ENCODE data around the gene APCDD1L. TPM values are rescaled to one million over a fixed set of nuclear protein-coding genes. Genes with fewer than 3 reads are reported as not detected.

Gene APCDD1L
- total and polyA plus RNA-seq, 2 donors: 0.05 TPM

- WGBS: 84% methylated on average over 5 of the region's 5 CpGs
- no peak for DNase-seq (ENCODE audit: low read depth in 6 of 9, low spot score in 9 of 9)
- Histone ChIP-seq H3K27ac (ENCODE audit: low read depth in 1 of 2, low read length in 1 of 2) (no peak overlapping the region), H3K27me3 (ENCODE audit: control insufficient read depth in 2 of 2, insufficient read depth in 1 of 2, low read length in 1 of 2) (peaks cover 0 to 23% of the 10 kb centered on the region in 2 donors), H3K4me1 (ENCODE audit: control insufficient read depth in 2 of 2, insufficient read depth in 2 of 2, low read length in 2 of 2) (no peaks in the 10 kb centered on the region), H3K36me3 (ENCODE audit: control insufficient read depth in 2 of 2, insufficient read depth in 2 of 2, low read length in 1 of 2) (no peaks in the 10 kb centered on the region), H3K9me3 (ENCODE audit: control insufficient read depth in 2 of 2, insufficient read depth in 1 of 2, low read length in 1 of 2) (peaks cover 0 to 8% of the 10 kb centered on the region in 2 donors), H3K4me3 (ENCODE audit: low read length in 2 of 2) (no peak overlapping the region)
These were observed 32.1 kb downstream of the APCDD1L start for GRCh38 chr20:58483051-58483450.

DNA sequence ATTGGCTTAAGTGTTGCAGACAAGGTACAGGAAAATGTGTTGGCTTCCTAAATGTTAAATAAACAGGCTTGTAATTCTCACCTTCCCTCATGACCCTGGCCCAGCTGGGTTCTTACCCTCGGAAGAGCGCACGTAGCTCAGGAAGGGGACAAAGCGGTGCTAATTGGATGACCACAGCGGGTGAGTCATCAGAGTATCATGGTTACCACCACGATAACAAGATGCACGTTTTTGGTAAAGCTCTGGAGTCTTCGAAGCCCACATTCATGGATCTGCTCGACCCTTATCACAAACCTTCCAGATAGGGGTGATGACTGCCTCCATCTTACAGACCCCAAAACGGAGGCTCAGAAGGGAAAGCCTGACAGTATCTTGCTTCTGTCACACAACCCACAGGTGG, 32.8 kb downstream of the APCDD1L start:
- H3K9me3 ChIP-seq (ENCODE audit: control insufficient read depth in 2 of 2, insufficient read depth in 1 of 2, low read length in 1 of 2): peaks cover 0 to 8% of the 10 kb centered on the region in 2 donors

GRCh38 chr20:58481481-58482021, 33.6 kb downstream of the APCDD1L start:
- peak in 2 of 9 donors; percentile 10 to 12 for DNase-seq (ENCODE audit: low read depth in 6 of 9, low spot score in 9 of 9)
- Histone ChIP-seq H3K27me3 (ENCODE audit: control insufficient read depth in 2 of 2, insufficient read depth in 1 of 2, low read length in 1 of 2) (peaks cover 0 to 23% of the 10 kb centered on the region in 2 donors), H3K36me3 (ENCODE audit: control insufficient read depth in 2 of 2, insufficient read depth in 2 of 2, low read length in 1 of 2) (no peaks in the 10 kb centered on the region), H3K4me3 (ENCODE audit: low read length in 2 of 2) (no peak overlapping the region), H3K9me3 (ENCODE audit: control insufficient read depth in 2 of 2, insufficient read depth in 1 of 2, low read length in 1 of 2) (peaks cover 0 to 8% of the 10 kb centered on the region in 2 donors), H3K27ac (ENCODE audit: low read depth in 1 of 2, low read length in 1 of 2) (no peak overlapping the region), H3K4me1 (ENCODE audit: control insufficient read depth in 2 of 2, insufficient read depth in 2 of 2, low read length in 2 of 2) (no peaks in the 10 kb centered on the region)
- 31% methylated on average over 18 of the region's 18 CpGs for WGBS

More for the DNA sequence above, 32.8 kb downstream of the APCDD1L start:
- Histone ChIP-seq H3K27ac (ENCODE audit: low read depth in 1 of 2, low read length in 1 of 2) (no peak overlapping the region), H3K36me3 (ENCODE audit: control insufficient read depth in 2 of 2, insufficient read depth in 2 of 2, low read length in 1 of 2) (no peaks in the 10 kb centered on the region), H3K27me3 (ENCODE audit: control insufficient read depth in 2 of 2, insufficient read depth in 1 of 2, low read length in 1 of 2) (peaks cover 0 to 23% of the 10 kb centered on the region in 2 donors), H3K4me1 (ENCODE audit: control insufficient read depth in 2 of 2, insufficient read depth in 2 of 2, low read length in 2 of 2) (no peaks in the 10 kb centered on the region), H3K4me3 (ENCODE audit: low read length in 2 of 2) (no peak overlapping the region)
- WGBS: 87% methylated on average over 10 of the region's 10 CpGs
- no peak for DNase-seq (ENCODE audit: low read depth in 6 of 9, low spot score in 9 of 9)

GRCh38 chr20:58480551-58481336, 34.5 kb downstream of the APCDD1L start:
- H3K4me3 ChIP-seq (ENCODE audit: low read length in 2 of 2): no peak overlapping the region
- no peaks in the 10 kb centered on the region for H3K36me3 ChIP-seq (ENCODE audit: control insufficient read depth in 2 of 2, insufficient read depth in 2 of 2, low read length in 1 of 2)
- no peak for DNase-seq (ENCODE audit: low read depth in 6 of 9, low spot score in 9 of 9)
- 82% methylated on average over 16 of the region's 16 CpGs for WGBS
- no peak overlapping the region for H3K27ac ChIP-seq (ENCODE audit: low read depth in 1 of 2, low read length in 1 of 2)
- H3K27me3 ChIP-seq (ENCODE audit: control insufficient read depth in 2 of 2, insufficient read depth in 1 of 2, low read length in 1 of 2): peaks cover 0 to 23% of the 10 kb centered on the region in 2 donors
- peaks cover 0 to 7% of the 10 kb centered on the region in 2 donors for H3K9me3 ChIP-seq (ENCODE audit: control insufficient read depth in 2 of 2, insufficient read depth in 1 of 2, low read length in 1 of 2)
- no peaks in the 10 kb centered on the region for H3K4me1 ChIP-seq (ENCODE audit: control insufficient read depth in 2 of 2, insufficient read depth in 2 of 2, low read length in 2 of 2)

- Histone ChIP-seq H3K36me3 (ENCODE audit: control insufficient read depth in 2 of 2, insufficient read depth in 2 of 2, low read length in 1 of 2) (no peaks in the 10 kb centered on the region), H3K27me3 (ENCODE audit: control insufficient read depth in 2 of 2, insufficient read depth in 1 of 2, low read length in 1 of 2) (peaks cover 0 to 23% of the 10 kb centered on the region in 2 donors), H3K27ac (ENCODE audit: low read depth in 1 of 2, low read length in 1 of 2) (no peak overlapping the region), H3K9me3 (ENCODE audit: control insufficient read depth in 2 of 2, insufficient read depth in 1 of 2, low read length in 1 of 2) (peaks cover 0 to 4% of the 10 kb centered on the region in 2 donors), H3K4me3 (ENCODE audit: low read length in 2 of 2) (no peak overlapping the region), H3K4me1 (ENCODE audit: control insufficient read depth in 2 of 2, insufficient read depth in 2 of 2, low read length in 2 of 2) (no peaks in the 10 kb centered on the region)
- DNase-seq (ENCODE audit: low read depth in 6 of 9, low spot score in 9 of 9): no peak
- 89% methylated on average over 9 of the region's 9 CpGs for WGBS
These were observed 35.3 kb downstream of the APCDD1L start for GRCh38 chr20:58479726-58480440.

DNA sequence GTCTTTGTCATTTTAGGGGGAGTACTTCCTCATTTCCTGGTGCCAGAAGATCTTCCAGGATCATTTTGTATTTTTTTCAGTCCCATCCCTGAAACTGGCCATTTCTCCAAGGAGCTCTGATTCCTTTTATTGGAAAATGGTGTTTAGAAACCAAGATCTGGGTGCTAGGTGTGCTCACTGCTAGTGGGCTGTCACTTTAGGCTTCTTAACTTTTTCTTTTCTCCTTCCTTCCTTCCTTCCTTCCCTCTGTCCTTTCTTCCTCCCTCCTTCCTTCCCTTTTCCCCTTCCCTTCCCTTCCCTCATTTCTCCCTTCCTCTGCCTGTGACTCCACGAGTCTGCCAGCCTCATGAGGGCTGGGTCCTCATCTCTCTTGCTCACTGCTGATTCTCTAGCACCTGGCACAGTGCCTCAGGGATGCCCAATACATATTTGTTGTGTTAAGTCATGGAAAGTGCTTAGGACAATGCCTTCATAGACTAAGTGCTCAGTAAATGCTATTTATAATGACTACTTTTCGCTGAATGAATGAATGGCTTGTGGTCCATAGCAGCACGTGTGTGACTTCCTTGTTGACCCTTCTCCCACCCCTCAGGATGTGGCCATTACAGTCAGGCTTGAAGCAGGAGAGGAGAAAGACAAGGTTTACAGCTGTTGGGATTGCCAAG, 36.9 kb downstream of the APCDD1L start:
- DNase-seq (ENCODE audit: low read depth in 6 of 9, low spot score in 9 of 9): no peak
- WGBS: 87% methylated on average over 3 of the region's 3 CpGs
- Histone ChIP-seq H3K27ac (ENCODE audit: low read depth in 1 of 2, low read length in 1 of 2) (no peak overlapping the region), H3K4me3 (ENCODE audit: low read length in 2 of 2) (no peak overlapping the region), H3K4me1 (ENCODE audit: control insufficient read depth in 2 of 2, insufficient read depth in 2 of 2, low read length in 2 of 2) (no peaks in the 10 kb centered on the region), H3K9me3 (ENCODE audit: control insufficient read depth in 2 of 2, insufficient read depth in 1 of 2, low read length in 1 of 2) (peaks cover 0 to 4% of the 10 kb centered on the region in 2 donors), H3K36me3 (ENCODE audit: control insufficient read depth in 2 of 2, insufficient read depth in 2 of 2, low read length in 1 of 2) (no peaks in the 10 kb centered on the region), H3K27me3 (ENCODE audit: control insufficient read depth in 2 of 2, insufficient read depth in 1 of 2, low read length in 1 of 2) (peaks cover 0 to 21% of the 10 kb centered on the region in 2 donors)

DNA sequence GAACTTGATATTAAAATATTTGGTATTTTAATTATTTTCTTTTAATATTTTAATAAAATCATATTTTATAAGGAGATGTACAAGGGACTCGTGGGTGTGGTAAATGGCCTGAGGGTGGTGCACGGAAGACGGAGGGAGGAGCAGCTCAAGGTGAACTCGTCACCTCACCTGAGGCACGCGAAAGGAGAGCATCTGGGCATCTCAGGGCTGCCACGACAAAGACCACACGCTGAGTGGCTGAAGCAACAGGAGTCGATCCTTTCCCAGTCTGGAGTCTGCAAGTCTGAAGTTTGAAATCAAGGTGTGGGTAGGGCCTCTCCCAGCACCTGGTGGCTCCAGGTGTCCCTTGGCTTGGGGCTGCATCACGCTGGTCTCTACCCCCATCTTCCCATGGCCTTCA, 39.7 kb downstream of the APCDD1L start:
- Histone ChIP-seq H3K9me3 (ENCODE audit: control insufficient read depth in 2 of 2, insufficient read depth in 1 of 2, low read length in 1 of 2) (peaks cover 0 to 4% of the 10 kb centered on the region in 2 donors), H3K27me3 (ENCODE audit: control insufficient read depth in 2 of 2, insufficient read depth in 1 of 2, low read length in 1 of 2) (peaks cover 0 to under 1% of the 10 kb centered on the region in 2 donors), H3K36me3 (ENCODE audit: control insufficient read depth in 2 of 2, insufficient read depth in 2 of 2, low read length in 1 of 2) (no peaks in the 10 kb centered on the region), H3K4me1 (ENCODE audit: control insufficient read depth in 2 of 2, insufficient read depth in 2 of 2, low read length in 2 of 2) (no peaks in the 10 kb centered on the region), H3K4me3 (ENCODE audit: low read length in 2 of 2) (no peak overlapping the region), H3K27ac (ENCODE audit: low read depth in 1 of 2, low read length in 1 of 2) (no peak overlapping the region)
- WGBS: 93% methylated on average over 10 of the region's 10 CpGs
- DNase-seq (ENCODE audit: low read depth in 6 of 9, low spot score in 9 of 9): no peak

GRCh38 chr20:58473453-58474425, 41.5 kb downstream of the APCDD1L start:
- Histone ChIP-seq H3K4me1 (ENCODE audit: control insufficient read depth in 2 of 2, insufficient read depth in 2 of 2, low read length in 2 of 2) (no peaks in the 10 kb centered on the region), H3K9me3 (ENCODE audit: control insufficient read depth in 2 of 2, insufficient read depth in 1 of 2, low read length in 1 of 2) (peaks cover 0 to 4% of the 10 kb centered on the region in 2 donors), H3K36me3 (ENCODE audit: control insufficient read depth in 2 of 2, insufficient read depth in 2 of 2, low read length in 1 of 2) (no peaks in the 10 kb centered on the region), H3K4me3 (ENCODE audit: low read length in 2 of 2) (no peak overlapping the region), H3K27me3 (ENCODE audit: control insufficient read depth in 2 of 2, insufficient read depth in 1 of 2, low read length in 1 of 2) (peaks cover 0 to 5% of the 10 kb centered on the region in 2 donors), H3K27ac (ENCODE audit: low read depth in 1 of 2, low read length in 1 of 2) (no peak overlapping the region)
- DNase-seq (ENCODE audit: low read depth in 6 of 9, low spot score in 9 of 9): no peak
- WGBS: 96% methylated on average over 13 of the region's 13 CpGs
